Activated gamma-delta T cell (primary cell): Measurements from ENCODE around the gene INSL3.
"Not testable (repeated sequence)": the region's sequence is repeated elsewhere in the genome, so short reads cannot be mapped to it uniquely, and the experiment has no call there.

ENCODE experiments used
- DNase-seq: peaks from one replicate; lab custom pipeline; 2025; lab: John Stamatoyannopoulos, UW

Gene INSL3

GRCh38 chr19:17783721-17784120, 37.6 kb downstream of the INSL3 start:
- not testable (repeated sequence) for DNase-seq

- DNase-seq, result no peak
Observed at GRCh38 chr19:17780781-17781180, 40.5 kb downstream of the INSL3 start.

- DNase-seq, result no peak
Observed at GRCh38 chr19:17778968-17779929, 42.1 kb downstream of the INSL3 start.

- no peak for DNase-seq
Observed at GRCh38 chr19:17778251-17778967, 42.9 kb downstream of the INSL3 start.

GRCh38 chr19:17777840-17778239, 43.5 kb downstream of the INSL3 start:
- DNase-seq, result not testable (repeated sequence)

- no peak for DNase-seq
Observed at GRCh38 chr19:17775991-17776803, 45.1 kb downstream of the INSL3 start.

- no peak for DNase-seq
Observed at GRCh38 chr19:17775245-17775927, 45.9 kb downstream of the INSL3 start.

- no peak for DNase-seq
Observed at GRCh38 chr19:17772172-17772571, 49.1 kb downstream of the INSL3 start.

GRCh38 chr19:17770613-17771012, 50.7 kb downstream of the INSL3 start:
- no peak for DNase-seq

GRCh38 chr19:17767559-17767958, 53.8 kb downstream of the INSL3 start:
- no peak for DNase-seq

- no peak for DNase-seq
Observed at GRCh38 chr19:17766543-17767131, 54.7 kb downstream of the INSL3 start.
